ENCODE results near the gene FBRSL1.

GRCh38 chr12:132516095-132517012 lies 26.4 kb downstream of the FBRSL1 start:
- TF ChIP-seq BRCA1 (IDR thresholded peaks at IDR 0.05; ENCODE audit: low read depth, low read length) = no peak
- no peak for TF ChIP-seq CTCF (IDR thresholded peaks at IDR 0.05; ENCODE audit: control extremely low read depth in 1 of 3, insufficient read depth in 1 of 3, low read depth in 1 of 3, low read length in 3 of 3)
- no peak for TF ChIP-seq TAF7 (optimal IDR thresholded peaks at IDR 0.05; ENCODE audit: borderline replicate concordance, low read depth, low read length)
- no peak for TF ChIP-seq POLR2AphosphoS5 (IDR thresholded peaks at IDR 0.05; ENCODE audit: low read depth, low read length)
- TF ChIP-seq EZH2 (IDR thresholded peaks at IDR 0.05; ENCODE audit: low read depth, low read length, severe bottlenecking) = no peak
